ENCODE measurements around the gene PNCK.

Gene PNCK

DNA sequence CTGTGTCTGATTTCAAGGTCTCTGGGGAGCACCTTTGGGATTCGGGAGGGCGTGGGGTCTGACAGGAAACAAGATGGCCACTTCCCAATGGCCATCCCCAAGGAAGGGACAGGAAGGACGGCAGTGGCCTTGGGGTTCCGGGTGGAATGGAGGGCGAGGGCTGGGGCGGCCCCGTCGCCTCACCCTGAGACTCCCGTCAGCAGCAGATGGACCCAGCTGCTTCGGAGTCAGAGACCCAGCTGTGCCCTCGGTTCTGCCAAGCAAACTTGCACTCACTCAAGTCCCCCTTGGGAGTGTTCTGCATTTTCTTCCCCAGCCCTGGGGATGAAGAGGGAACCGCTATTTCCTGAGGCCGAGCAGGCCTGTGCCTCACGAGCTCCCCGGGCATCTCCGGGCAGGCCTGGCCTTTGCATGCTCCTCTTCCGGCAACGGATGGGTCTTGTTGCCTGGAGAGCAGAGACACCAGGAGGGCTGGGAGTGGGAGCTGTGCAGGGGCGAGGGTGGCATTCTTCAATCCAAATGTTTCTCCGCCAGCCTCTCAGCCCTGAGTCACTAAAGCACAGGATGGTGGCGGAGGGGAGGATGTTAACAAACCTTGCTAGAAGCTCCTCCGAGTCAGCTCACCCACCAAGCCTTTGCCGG is 33.4 kb downstream of the PNCK start:
- no peak for DNase-seq (ENCODE audit: low read depth)
- TF ChIP-seq, protein P1, sequence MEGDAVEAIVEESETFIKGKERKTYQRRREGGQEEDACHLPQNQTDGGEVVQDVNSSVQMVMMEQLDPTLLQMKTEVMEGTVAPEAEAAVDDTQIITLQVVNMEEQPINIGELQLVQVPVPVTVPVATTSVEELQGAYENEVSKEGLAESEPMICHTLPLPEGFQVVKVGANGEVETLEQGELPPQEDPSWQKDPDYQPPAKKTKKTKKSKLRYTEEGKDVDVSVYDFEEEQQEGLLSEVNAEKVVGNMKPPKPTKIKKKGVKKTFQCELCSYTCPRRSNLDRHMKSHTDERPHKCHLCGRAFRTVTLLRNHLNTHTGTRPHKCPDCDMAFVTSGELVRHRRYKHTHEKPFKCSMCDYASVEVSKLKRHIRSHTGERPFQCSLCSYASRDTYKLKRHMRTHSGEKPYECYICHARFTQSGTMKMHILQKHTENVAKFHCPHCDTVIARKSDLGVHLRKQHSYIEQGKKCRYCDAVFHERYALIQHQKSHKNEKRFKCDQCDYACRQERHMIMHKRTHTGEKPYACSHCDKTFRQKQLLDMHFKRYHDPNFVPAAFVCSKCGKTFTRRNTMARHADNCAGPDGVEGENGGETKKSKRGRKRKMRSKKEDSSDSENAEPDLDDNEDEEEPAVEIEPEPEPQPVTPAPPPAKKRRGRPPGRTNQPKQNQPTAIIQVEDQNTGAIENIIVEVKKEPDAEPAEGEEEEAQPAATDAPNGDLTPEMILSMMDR (conservative IDR thresholded peaks at IDR 0.05; ENCODE audit: control insufficient read depth, insufficient read depth, low read depth, low read length), result no peak

DNA sequence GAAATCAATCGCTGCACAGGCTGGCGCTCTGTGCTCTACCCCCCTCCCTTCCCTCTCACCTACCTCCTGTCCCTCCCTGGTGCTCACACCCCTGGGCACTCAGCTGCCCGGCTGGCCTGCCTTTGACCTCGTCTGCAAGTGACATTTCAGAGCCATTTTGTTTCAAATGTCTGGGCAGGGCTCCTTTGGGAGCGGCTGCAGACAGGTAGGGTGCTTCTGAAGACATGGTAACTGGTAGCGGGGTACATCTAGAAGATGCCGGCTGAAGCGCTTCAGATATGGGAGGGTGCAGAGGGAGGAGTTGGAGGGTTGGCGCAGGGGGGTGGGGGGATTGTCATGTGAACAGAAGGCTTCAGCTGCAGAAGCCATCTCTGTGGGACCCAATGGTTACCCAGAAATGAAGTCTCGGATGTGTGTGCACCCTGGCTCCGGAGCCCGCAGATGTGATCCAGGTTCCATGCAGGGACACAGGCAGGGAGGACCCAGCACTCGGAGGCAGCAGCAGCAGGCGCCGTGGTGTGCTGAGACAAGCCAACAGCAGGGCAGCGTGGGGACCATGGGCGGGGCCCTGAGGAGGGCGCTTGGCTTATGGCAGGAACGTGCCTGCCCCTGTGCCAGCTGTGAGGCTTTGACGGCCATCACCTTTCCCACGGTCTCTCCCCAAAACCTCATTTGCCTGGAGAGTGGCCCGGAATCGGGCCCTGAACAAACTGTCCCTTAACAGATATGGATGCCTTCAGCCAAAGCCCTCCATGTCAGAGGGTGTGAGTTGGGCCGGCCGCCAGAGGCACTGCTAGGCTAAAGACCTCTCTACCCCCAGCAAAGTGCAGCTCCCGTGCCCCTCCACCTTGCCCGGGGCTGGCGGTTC is 34.2 kb downstream of the PNCK start:
- TF ChIP-seq, protein P1 (conservative IDR thresholded peaks at IDR 0.05; ENCODE audit: control insufficient read depth, insufficient read depth, low read depth, low read length), result no peak
- H3K4me3 ChIP-seq (ENCODE audit: control insufficient read depth, low read depth, low read length), result no peak overlapping the region
- no peak for DNase-seq (ENCODE audit: low read depth)

More for the DNA sequence above, 33.4 kb downstream of the PNCK start:
- no peak overlapping the region for H3K4me3 ChIP-seq (ENCODE audit: control insufficient read depth, low read depth, low read length)

DNA sequence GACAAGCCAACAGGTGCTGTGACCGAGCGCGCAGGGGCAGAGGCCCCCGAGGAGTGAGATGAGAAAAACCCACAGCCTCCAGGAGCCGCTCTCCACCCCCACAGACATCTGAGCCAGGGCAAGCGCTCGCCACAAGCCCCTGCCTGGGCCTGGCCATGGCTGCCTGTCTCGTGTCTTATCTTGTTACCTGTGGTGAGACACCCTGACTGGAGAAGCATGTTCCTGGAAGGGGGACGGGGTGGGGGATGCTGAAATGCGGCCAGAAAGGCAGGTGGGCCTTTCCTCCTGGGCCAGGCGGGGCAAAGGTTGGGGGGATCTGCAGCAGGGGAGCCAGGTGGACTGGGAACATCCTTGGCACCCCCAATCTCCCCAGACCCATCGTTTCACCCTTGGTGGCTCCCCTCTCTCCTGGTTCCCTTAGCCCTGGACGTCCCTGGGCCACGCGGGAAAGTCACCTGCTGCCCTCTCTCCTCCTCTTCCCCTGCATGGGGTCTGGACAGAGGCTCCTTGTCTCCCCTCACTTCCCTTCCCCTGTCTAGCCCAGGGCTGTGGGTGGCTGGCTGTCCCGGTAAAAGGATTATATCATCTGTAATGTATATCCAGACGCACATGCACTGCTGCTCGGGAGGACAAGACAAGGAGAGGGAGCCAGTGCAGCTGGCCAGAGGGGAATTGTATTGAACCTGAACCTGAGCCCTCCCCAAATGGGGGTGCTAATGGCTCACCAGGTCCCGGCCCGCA is 35.0 kb downstream of the PNCK start:
- TF ChIP-seq, protein P1 (conservative IDR thresholded peaks at IDR 0.05; ENCODE audit: control insufficient read depth, insufficient read depth, low read depth, low read length), result no peak
- no peak overlapping the region for H3K4me3 ChIP-seq (ENCODE audit: control insufficient read depth, low read depth, low read length)
- no peak for DNase-seq (ENCODE audit: low read depth)

DNA sequence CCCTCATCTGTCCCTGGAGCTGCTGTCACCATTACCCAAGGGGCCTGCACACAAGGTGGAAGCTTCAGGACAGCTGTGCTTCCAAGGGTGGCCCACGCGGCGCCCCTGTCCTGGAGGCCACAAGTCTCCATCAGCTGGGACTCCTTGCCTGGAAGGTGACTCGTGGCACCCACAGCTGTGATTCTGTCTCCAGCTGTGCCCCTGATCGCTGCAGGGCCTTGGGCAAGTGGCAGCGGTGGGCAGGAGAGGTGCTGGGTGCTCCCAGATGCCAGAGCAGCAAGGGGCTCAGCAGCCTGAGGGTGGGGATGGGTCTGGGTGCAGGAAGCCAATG is 35.6 kb downstream of the PNCK start:
- TF ChIP-seq, protein P1 (conservative IDR thresholded peaks at IDR 0.05; ENCODE audit: control insufficient read depth, insufficient read depth, low read depth, low read length), result no peak
- no peak overlapping the region for H3K4me3 ChIP-seq (ENCODE audit: control insufficient read depth, low read depth, low read length)
- no peak for DNase-seq (ENCODE audit: low read depth)

DNA sequence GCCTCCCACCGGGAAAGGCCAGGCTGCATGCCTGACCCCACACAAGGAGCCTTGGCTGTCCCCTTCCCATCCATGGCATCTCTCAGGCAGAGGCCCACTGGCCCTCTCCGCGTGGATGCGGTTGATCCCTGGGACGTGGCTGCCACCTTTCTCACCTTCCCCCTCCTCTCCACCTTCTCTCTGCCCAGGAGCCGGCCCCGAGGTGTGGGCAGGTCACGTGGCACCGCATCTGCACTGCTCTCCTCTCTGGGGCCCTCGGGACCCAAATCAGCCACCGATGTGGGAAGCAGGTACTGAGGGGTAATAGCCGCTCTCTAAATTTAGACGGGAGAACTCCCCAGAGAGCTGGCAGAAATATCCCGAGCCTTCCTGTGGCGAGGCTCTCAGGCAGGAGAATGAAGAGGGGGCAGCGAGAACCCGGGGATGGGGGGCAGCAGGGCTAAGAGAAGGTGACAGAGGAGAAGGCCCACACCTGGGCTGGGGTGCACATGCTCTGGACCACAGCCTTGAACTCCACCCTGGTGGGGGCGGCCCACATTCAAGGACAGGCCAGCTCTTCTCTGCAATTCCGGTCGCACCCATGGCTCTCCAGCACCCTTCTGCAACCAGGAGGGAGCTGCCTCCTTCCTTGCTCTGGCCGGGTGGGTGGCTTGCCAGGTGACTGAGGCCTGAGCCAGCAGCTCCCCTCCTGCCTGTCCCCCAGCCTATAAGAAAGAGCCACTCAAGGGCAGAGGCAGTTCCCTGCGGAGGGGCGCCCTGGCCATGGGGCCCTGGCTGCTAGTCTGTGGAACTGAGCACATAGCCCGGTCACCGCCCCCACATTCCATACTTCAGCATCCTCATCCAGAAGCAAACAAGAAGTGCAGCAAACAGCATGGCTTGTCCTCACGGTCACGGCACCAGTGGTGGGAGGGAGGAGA is 36.2 kb downstream of the PNCK start:
- TF ChIP-seq, protein P1 (conservative IDR thresholded peaks at IDR 0.05; ENCODE audit: control insufficient read depth, insufficient read depth, low read depth, low read length), result no peak
- DNase-seq (ENCODE audit: low read depth), result no peak
- no peak overlapping the region for H3K4me3 ChIP-seq (ENCODE audit: control insufficient read depth, low read depth, low read length)

DNA sequence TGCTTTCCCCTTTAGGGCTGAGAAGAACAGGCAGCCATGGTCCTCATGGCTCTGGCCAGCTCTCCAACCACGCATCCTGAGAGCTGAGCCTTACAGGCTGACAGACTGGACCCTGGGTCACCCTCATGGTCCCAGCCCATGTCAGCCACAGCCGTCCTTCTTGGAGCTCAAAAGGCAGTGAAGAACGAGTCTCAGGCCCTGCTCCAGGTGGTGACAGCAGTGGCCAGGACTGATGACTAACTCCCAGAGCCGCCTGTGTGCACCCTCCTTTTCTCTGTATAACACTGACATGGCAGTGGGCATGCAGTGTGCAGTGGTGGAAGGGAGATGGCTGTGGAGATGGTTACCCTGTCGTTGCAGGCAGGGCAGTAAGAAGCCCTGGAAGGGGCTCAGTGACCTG is 36.9 kb downstream of the PNCK start:
- no peak overlapping the region for H3K4me3 ChIP-seq (ENCODE audit: control insufficient read depth, low read depth, low read length)
- DNase-seq (ENCODE audit: low read depth), result no peak
- TF ChIP-seq, protein P1 (conservative IDR thresholded peaks at IDR 0.05; ENCODE audit: control insufficient read depth, insufficient read depth, low read depth, low read length), result no peak
